ENCODE data around the gene ARHGDIA. TPM values are rescaled to one million over a fixed set of nuclear protein-coding genes. Genes with fewer than 3 reads are reported as not detected.

The ARHGDIA gene
- total and polyA plus RNA-seq, 4 donors = 46.6 to 319 (median 238) TPM

GRCh38 chr17:81878294-81878693 lies 7.2 kb upstream of the ARHGDIA start:
- H3K4me3 ChIP-seq (ENCODE audit: low read depth, low read length) = no peak overlapping the region

GRCh38 chr17:81877569-81877968 lies 6.4 kb upstream of the ARHGDIA start:
- Histone ChIP-seq H3K4me3 (ENCODE audit: low read depth, low read length) (no peak overlapping the region), H3K27me3 (ENCODE audit: control insufficient read depth, insufficient read depth, low read length) (no peaks in the 10 kb centered on the region), H3K9me3 (ENCODE audit: control insufficient read depth, insufficient read depth, low read length) (no peaks in the 10 kb centered on the region), H3K4me1 (ENCODE audit: control insufficient read depth, insufficient read depth, low read length) (peaks cover 4% of the 10 kb centered on the region), H3K27ac (ENCODE audit: low read depth, low read length) (no peak overlapping the region), H3K36me3 (ENCODE audit: control insufficient read depth, insufficient read depth, low read length) (peaks cover 42% of the 10 kb centered on the region)
- WGBS (ENCODE audit: insufficient coverage) = 94% methylated on average over 3 of the region's 5 CpGs
- DNase-seq (ENCODE audit: low read depth in 4 of 6, low spot score in 6 of 6) = no peak

More at GRCh38 chr17:81878294-81878693, 7.2 kb upstream of the ARHGDIA start:
- H3K4me1 ChIP-seq (ENCODE audit: control insufficient read depth, insufficient read depth, low read length) = no peaks in the 10 kb centered on the region
- no peak for DNase-seq (ENCODE audit: low read depth in 4 of 6, low spot score in 6 of 6)
- H3K36me3 ChIP-seq (ENCODE audit: control insufficient read depth, insufficient read depth, low read length) = peaks cover 46% of the 10 kb centered on the region
- 92% methylated on average over 2 of the region's 3 CpGs for WGBS (ENCODE audit: insufficient coverage)
- no peak overlapping the region for H3K27ac ChIP-seq (ENCODE audit: low read depth, low read length)
- H3K27me3 ChIP-seq (ENCODE audit: control insufficient read depth, insufficient read depth, low read length) = no peaks in the 10 kb centered on the region
- H3K9me3 ChIP-seq (ENCODE audit: control insufficient read depth, insufficient read depth, low read length) = no peaks in the 10 kb centered on the region

GRCh38 chr17:81871387-81872230 lies 472 bp upstream of the ARHGDIA start:
- peak overlapping the region; percentile 86 for H3K4me3 ChIP-seq (ENCODE audit: low read depth, low read length)
- WGBS (ENCODE audit: insufficient coverage) = under 1% methylated on average over 86 of the region's 86 CpGs
- peaks cover 40% of the 10 kb centered on the region for H3K36me3 ChIP-seq (ENCODE audit: control insufficient read depth, insufficient read depth, low read length)
- H3K27me3 ChIP-seq (ENCODE audit: control insufficient read depth, insufficient read depth, low read length) = no peaks in the 10 kb centered on the region
- H3K9me3 ChIP-seq (ENCODE audit: control insufficient read depth, insufficient read depth, low read length) = no peaks in the 10 kb centered on the region
- peak overlapping the region; percentile 91 for H3K27ac ChIP-seq (ENCODE audit: low read depth, low read length)
- peaks cover 38% of the 10 kb centered on the region for H3K4me1 ChIP-seq (ENCODE audit: control insufficient read depth, insufficient read depth, low read length)
- DNase-seq (ENCODE audit: low read depth in 4 of 6, low spot score in 6 of 6) = peak; percentile 78 to 97 (median 86)

GRCh38 chr17:81870131-81870980 lies 781 bp downstream of the ARHGDIA start:
- H3K4me3 ChIP-seq (ENCODE audit: low read depth, low read length) = peak overlapping the region; percentile 73
- H3K4me1 ChIP-seq (ENCODE audit: control insufficient read depth, insufficient read depth, low read length) = peaks cover 40% of the 10 kb centered on the region
- no peaks in the 10 kb centered on the region for H3K27me3 ChIP-seq (ENCODE audit: control insufficient read depth, insufficient read depth, low read length)
- under 1% methylated on average over 60 of the region's 65 CpGs for WGBS (ENCODE audit: insufficient coverage)
- peak overlapping the region; percentile 82 for H3K27ac ChIP-seq (ENCODE audit: low read depth, low read length)
- no peaks in the 10 kb centered on the region for H3K9me3 ChIP-seq (ENCODE audit: control insufficient read depth, insufficient read depth, low read length)
- DNase-seq (ENCODE audit: low read depth in 4 of 6, low spot score in 6 of 6) = peak in 1 of 6 donors; percentile 40
- H3K36me3 ChIP-seq (ENCODE audit: control insufficient read depth, insufficient read depth, low read length) = peaks cover 52% of the 10 kb centered on the region

- WGBS (ENCODE audit: insufficient coverage) = 37% methylated on average over 51 of the region's 52 CpGs
- Histone ChIP-seq H3K4me3 (ENCODE audit: low read depth, low read length) (peak overlapping the region; percentile 73), H3K36me3 (ENCODE audit: control insufficient read depth, insufficient read depth, low read length) (peaks cover 61% of the 10 kb centered on the region), H3K9me3 (ENCODE audit: control insufficient read depth, insufficient read depth, low read length) (no peaks in the 10 kb centered on the region), H3K27me3 (ENCODE audit: control insufficient read depth, insufficient read depth, low read length) (no peaks in the 10 kb centered on the region), H3K4me1 (ENCODE audit: control insufficient read depth, insufficient read depth, low read length) (peaks cover 40% of the 10 kb centered on the region), H3K27ac (ENCODE audit: low read depth, low read length) (peak overlapping the region; percentile 82)
- DNase-seq (ENCODE audit: low read depth in 4 of 6, low spot score in 6 of 6) = peak in 2 of 6 donors; percentile 22 to 57
Observed at GRCh38 chr17:81869221-81870130, 1.7 kb downstream of the ARHGDIA start.

GRCh38 chr17:81868674-81869220 lies 2.4 kb downstream of the ARHGDIA start:
- Histone ChIP-seq H3K4me1 (ENCODE audit: control insufficient read depth, insufficient read depth, low read length) (peaks cover 40% of the 10 kb centered on the region), H3K9me3 (ENCODE audit: control insufficient read depth, insufficient read depth, low read length) (no peaks in the 10 kb centered on the region), H3K27ac (ENCODE audit: low read depth, low read length) (no peak overlapping the region), H3K4me3 (ENCODE audit: low read depth, low read length) (peak overlapping the region; percentile 17), H3K27me3 (ENCODE audit: control insufficient read depth, insufficient read depth, low read length) (no peaks in the 10 kb centered on the region), H3K36me3 (ENCODE audit: control insufficient read depth, insufficient read depth, low read length) (peaks cover 67% of the 10 kb centered on the region)
- DNase-seq (ENCODE audit: low read depth in 4 of 6, low spot score in 6 of 6) = peak in 1 of 6 donors; percentile 18
- WGBS (ENCODE audit: insufficient coverage) = 75% methylated on average over 24 of the region's 30 CpGs

GRCh38 chr17:81867991-81868673 lies 3.0 kb downstream of the ARHGDIA start:
- Histone ChIP-seq H3K27me3 (ENCODE audit: control insufficient read depth, insufficient read depth, low read length) (no peaks in the 10 kb centered on the region), H3K9me3 (ENCODE audit: control insufficient read depth, insufficient read depth, low read length) (no peaks in the 10 kb centered on the region), H3K4me1 (ENCODE audit: control insufficient read depth, insufficient read depth, low read length) (peaks cover 40% of the 10 kb centered on the region), H3K4me3 (ENCODE audit: low read depth, low read length) (no peak overlapping the region), H3K27ac (ENCODE audit: low read depth, low read length) (no peak overlapping the region), H3K36me3 (ENCODE audit: control insufficient read depth, insufficient read depth, low read length) (peaks cover 65% of the 10 kb centered on the region)
- DNase-seq (ENCODE audit: low read depth in 4 of 6, low spot score in 6 of 6) = no peak
- 82% methylated on average over 15 of the region's 28 CpGs for WGBS (ENCODE audit: insufficient coverage)

GRCh38 chr17:81867170-81867990 lies 3.8 kb downstream of the ARHGDIA start:
- Histone ChIP-seq H3K4me3 (ENCODE audit: low read depth, low read length) (no peak overlapping the region), H3K4me1 (ENCODE audit: control insufficient read depth, insufficient read depth, low read length) (peaks cover 39% of the 10 kb centered on the region)

More at GRCh38 chr17:81867170-81867990, 3.8 kb downstream of the ARHGDIA start:
- no peaks in the 10 kb centered on the region for H3K9me3 ChIP-seq (ENCODE audit: control insufficient read depth, insufficient read depth, low read length)
- H3K27me3 ChIP-seq (ENCODE audit: control insufficient read depth, insufficient read depth, low read length) = no peaks in the 10 kb centered on the region
- WGBS (ENCODE audit: insufficient coverage) = 61% methylated on average over 23 of the region's 23 CpGs
- H3K36me3 ChIP-seq (ENCODE audit: control insufficient read depth, insufficient read depth, low read length) = peaks cover 65% of the 10 kb centered on the region
- no peak overlapping the region for H3K27ac ChIP-seq (ENCODE audit: low read depth, low read length)
- DNase-seq (ENCODE audit: low read depth in 4 of 6, low spot score in 6 of 6) = peak in 1 of 6 donors; percentile 15

Data from spinal cord (tissue), 10 donors.